Measurements from ENCODE around the gene KIAA0513.
"Not testable (repeated sequence)": the region's sequence is repeated elsewhere in the genome, so short reads cannot be mapped to it uniquely, and the experiment has no call there.

Gene KIAA0513

GRCh38 chr16:85031451-85031850 is 3.9 kb downstream of the KIAA0513 start:
- no peak for DNase-seq

- not testable (repeated sequence) for DNase-seq
These were observed 4.6 kb downstream of the KIAA0513 start for GRCh38 chr16:85032187-85032586.

GRCh38 chr16:85033171-85033570 is 5.6 kb downstream of the KIAA0513 start:
- DNase-seq = no peak

GRCh38 chr16:85034591-85035433 is 7.2 kb downstream of the KIAA0513 start:
- DNase-seq = no peak

GRCh38 chr16:85036236-85037049 is 8.8 kb downstream of the KIAA0513 start:
- DNase-seq = no peak

- no peak for DNase-seq
These were observed 9.4 kb downstream of the KIAA0513 start for GRCh38 chr16:85037050-85037410.

- no peak for DNase-seq
These were observed 10.1 kb downstream of the KIAA0513 start for GRCh38 chr16:85037721-85038120.

GRCh38 chr16:85040685-85041084 is 13.1 kb downstream of the KIAA0513 start:
- DNase-seq = no peak

GRCh38 chr16:85041219-85042166 is 13.9 kb downstream of the KIAA0513 start:
- DNase-seq = no peak

GRCh38 chr16:85042167-85042526 is 14.6 kb downstream of the KIAA0513 start:
- no peak for DNase-seq

- DNase-seq = no peak
These were observed 15.0 kb downstream of the KIAA0513 start for GRCh38 chr16:85042606-85043005.

- DNase-seq = no peak
These were observed 17.5 kb downstream of the KIAA0513 start for GRCh38 chr16:85045077-85045476.

- DNase-seq = no peak
These were observed 18.3 kb downstream of the KIAA0513 start for GRCh38 chr16:85045641-85046471.

GRCh38 chr16:85046472-85046916 is 18.9 kb downstream of the KIAA0513 start:
- no peak for DNase-seq

- no peak for DNase-seq
These were observed 19.6 kb downstream of the KIAA0513 start for GRCh38 chr16:85046931-85047866.

GRCh38 chr16:85047867-85048455 is 20.4 kb downstream of the KIAA0513 start:
- no peak for DNase-seq

GRCh38 chr16:85048921-85049562 is 21.4 kb downstream of the KIAA0513 start:
- DNase-seq = no peak

- no peak for DNase-seq
These were observed 22.2 kb downstream of the KIAA0513 start for GRCh38 chr16:85049706-85050305.

- no peak for DNase-seq
These were observed 23.5 kb downstream of the KIAA0513 start for GRCh38 chr16:85051067-85051581.

All from left hindlimb (tissue), 1 donor.